Measurements from ENCODE around the gene ONECUT3.
"Not testable (repeated sequence)": the region's sequence is repeated elsewhere in the genome, so short reads cannot be mapped to it uniquely, and the experiment has no call there.

ONECUT3 gene

DNA sequence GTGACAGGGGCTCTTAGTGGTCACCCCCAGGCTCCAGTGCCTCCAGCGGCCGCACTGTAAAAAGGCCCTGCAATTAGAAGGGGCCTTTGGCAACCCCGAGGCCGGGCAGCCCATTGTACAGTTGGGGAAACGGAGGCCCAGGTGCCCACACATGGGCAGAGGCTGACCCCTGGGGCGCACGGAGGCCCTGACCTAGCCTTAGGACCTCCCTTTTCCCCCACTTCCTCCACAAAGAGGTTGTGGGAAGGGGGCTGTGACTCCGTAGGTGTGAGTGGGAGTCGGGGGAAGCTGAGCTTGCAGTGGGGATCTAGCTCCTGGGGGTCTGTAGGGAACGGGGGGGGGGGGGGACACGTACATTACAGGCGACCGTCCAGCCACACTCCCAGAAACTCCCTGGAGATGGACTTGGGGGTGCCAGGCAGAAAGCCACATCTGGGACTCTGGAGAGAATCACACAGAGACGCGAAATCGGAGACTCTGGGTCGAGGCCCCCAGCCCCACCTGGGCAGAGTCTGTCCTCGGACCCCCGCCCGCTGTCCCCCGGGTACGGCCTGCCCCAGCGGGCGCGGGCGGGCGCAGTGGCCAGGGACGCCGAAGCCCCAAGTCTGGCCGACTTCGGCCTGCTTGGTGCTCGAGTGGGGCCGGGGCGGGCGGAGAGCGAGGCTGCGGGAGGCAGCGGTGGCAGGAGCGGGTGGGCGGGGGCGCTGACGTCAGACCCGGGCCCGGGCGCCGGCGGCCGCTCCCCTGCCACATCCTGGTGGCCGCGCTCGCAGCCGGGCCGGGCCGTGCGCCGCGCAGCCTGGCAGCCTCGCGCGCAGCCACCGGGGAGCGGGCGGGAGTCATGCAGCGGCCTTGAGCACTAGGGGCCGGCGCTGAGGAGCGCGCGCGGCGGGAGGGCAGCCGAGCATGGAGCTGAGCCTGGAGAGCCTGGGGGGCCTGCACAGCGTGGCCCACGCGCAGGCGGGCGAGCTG, at the start of gene ONECUT3:
TSS of gene ONECUT3 (plus strand) at position 750 of the 972 bp plus-strand sequence. CDS start at position 907, 157 bp downstream.
- no peak for DNase-seq

DNA sequence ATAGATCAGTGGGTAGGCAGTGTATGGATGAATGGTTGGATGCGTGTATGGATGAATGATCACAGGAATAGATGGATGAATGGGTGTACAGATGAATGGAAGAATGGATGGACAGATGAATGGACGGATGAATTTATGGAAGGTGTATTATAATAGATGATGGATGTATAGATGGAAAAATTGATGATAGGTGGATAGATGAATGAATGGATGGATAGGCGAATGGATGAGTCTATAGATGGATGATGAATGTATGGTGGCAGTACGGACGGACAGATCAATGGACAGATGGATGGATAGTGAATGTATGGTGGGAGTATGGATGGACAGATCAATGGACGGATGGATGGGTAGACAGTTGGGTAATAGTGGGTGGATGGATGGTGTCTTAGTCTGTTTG, 49.0 kb upstream of the ONECUT3 start:
- no peak for DNase-seq

DNA sequence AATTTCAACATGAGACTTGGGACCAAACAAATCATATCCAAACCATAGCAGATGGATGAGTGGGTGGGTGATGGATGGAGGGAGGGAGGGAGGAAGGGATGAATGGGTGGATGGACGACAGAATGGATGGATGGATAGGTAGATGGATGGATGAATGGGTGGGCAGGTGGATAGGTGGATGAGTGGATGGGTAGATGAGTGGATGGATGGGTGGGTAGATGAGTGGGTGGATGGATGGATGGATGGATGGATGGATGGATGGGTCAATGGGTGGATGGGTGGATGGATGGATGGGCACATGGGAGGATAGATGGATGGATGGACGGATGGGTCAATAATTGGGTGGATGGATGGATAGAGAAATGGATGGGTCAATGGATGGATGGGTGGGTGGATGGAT, 47.9 kb upstream of the ONECUT3 start:
- no peak for DNase-seq

DNA sequence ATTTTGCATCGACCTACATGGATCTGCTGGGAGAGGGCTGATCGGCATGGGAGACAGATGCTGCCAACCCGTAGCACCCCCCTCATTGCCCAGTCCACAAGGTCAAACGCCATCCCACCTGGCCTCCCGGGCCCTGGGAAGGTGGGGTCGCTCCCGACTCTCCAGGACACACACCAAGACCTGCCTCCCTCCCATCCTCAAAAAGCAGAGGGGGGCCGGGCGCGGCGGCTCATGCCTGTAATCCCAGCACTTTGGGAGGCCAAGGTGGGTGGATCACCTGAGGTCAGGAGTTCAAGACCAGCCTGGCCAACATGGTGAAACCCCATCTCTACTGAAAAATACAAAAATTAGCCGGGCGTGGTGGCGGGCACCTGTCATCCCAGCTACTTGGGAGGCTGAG, 46.7 kb upstream of the ONECUT3 start:
- DNase-seq = not testable (repeated sequence)

GRCh38 chr19:1707240-1707639, 46.1 kb upstream of the ONECUT3 start:
- DNase-seq = no peak

DNA sequence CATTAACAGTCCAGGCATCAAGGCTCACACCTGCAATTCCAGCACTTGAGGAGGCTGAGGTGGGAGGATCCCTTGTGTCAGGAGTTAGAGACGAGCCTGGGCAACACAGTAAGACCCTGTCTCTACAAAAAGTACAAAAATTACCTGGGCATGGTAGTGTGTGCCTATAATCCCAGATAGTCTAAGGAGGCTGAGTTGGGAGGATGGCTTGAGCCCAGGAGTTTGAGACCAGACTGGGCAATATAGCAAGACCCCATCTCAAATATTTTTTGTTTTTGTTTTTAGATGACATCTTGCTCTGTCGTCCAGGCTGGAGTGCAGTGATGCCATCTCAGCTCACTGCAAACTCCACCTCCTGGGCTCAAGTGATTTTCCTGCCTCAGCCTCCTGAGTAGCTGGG, 40.1 kb upstream of the ONECUT3 start:
- DNase-seq = no peak

- no peak for DNase-seq
Observed at GRCh38 chr19:1715540-1715939, 37.8 kb upstream of the ONECUT3 start.

DNA sequence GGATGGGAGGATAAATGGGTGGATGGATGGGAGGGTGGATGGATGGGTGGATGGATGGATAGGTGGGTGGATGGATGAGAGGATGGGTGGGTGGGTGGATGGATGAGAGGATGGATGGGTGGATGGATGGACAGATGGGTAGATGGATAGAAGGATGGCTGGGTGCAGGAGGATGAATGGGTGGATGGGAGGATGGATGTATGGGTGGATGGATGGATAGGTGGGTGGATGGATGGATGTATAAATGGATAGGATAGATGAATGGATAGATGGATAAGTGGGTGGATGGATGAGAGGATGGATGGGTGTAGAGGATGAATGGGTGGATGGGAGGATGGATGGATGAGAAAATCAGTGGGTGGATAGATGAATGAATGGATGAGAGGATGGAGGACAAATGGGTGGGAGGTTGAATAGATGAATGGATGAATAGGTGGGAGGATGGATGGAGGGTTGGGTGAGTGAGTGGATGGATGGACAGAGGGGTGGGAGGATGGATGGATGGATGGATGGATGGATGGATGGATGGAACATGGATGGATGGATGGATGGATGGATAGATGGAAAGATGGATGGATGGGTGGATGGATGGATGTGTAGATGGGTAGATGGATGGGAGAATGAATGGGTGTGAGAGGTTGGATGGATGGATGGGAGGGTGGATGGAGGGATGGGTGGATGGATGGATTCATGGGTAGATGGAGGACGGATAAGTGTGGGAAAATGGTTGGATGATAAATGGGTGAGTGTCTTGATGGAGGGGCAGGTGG, 35.9 kb upstream of the ONECUT3 start:
- no peak for DNase-seq

DNA sequence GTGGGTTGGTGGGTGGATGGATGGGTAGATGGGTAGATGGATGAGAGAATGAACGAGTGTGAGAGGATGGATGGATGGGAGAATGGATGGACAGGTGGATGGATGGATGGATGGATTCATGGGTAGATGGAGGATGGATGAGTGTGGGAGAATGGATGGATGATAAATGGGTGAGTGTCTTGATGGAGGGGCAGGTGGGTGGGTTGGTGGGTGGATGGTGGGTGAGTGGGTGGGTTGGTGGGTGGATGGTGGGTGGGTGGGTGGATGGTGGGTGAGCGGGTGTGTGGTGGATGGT, 35.4 kb upstream of the ONECUT3 start:
- DNase-seq = no peak

- no peak for DNase-seq
Observed at GRCh38 chr19:1718420-1719291, 34.6 kb upstream of the ONECUT3 start.

DNA sequence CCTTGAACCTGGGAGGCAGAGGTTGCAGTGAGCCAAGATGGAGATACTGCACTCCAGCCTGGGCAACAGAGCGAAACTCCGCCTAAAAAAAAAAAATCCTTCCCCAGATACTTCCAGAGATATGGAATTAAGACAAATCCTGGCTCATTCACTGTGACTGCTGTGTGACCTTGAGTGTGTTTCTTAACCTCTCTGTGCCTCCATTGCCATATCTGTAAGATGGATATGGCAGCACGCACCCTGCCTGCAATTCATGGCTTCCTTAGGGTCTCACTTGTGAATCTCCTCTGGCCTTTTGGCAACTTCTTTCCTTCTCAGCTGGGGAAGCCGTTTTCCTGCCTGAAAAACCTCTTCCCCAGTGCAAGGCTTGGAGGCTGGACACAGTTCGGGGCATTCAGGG, 33.8 kb upstream of the ONECUT3 start:
- DNase-seq = no peak

DNA sequence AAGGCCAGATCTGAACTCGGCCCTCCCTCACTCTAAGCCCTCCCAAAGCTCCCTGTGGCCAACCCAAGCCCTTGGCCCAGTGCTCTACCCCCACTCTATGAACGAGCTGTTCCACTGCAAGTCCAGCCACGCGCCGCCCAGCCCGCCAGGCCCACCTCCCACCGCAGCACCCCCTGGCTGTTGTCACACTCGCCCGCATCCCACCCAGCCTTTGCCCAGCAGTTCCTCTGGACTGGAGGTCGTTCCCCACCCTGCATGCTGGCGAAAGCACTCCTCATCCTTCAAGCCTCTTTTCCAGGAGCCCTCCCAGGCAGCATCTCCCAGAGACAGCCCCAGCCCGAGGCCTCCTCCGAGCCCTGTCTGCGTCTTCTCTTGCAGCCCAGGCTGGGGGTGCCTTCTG, 33.1 kb upstream of the ONECUT3 start:
- no peak for DNase-seq

- no peak for DNase-seq
Observed at GRCh38 chr19:1725100-1726064, 27.9 kb upstream of the ONECUT3 start.

DNA sequence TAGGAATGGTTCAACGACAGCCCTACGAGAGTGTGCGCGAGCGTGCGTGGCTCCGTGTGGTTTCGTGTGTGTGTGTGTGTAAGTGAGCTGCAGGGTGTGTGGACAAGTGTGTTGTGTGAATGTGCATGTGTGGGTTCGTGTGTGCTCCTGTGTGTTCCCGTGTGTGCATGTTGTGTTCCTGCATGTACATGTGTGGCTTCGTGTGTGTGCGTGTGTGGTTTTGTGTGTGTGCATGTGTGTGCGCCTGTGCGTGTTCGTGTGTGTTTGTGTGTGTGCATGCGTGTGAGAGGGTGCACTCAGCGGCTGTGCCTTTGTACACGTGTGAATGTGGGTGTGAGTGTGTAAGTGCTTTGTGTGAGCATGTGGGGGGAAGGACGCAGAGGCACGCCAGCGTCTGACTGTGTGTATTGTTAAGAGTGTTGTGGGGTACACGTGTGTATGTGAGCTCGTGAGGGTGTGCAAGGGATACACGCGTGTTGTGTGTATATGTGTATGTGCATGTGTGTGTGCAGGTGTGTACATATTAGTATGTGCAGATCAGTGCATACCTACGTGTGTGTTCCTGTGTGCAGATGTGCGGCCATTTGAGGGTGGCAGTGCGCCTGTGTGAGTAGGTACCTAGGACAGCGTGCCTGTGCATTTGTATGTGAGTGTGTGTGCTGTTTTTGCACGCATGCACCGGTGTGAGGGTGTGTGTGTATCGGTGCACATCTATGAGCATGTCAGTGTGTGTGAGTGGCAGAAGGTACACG, 24.3 kb upstream of the ONECUT3 start:
- DNase-seq = no peak

DNA sequence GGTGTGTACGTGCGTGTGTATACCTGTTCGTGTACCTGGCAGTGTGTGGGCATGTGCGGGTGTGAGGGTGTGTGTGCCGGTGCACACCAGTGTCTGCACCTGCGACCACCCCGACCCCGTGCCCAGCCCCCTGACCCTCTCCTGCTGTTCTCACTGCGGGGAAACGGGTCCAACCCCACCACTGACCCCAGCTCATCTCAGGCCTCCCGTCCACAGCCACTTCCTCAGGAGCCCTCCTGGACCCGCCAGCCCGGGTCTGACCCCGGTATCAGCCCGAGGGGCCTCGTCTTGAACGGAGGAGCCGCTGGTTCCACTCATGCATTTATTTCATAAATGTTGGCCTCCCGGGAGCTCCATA, 23.8 kb upstream of the ONECUT3 start:
- no peak for DNase-seq

GRCh38 chr19:1730157-1730556, 23.1 kb upstream of the ONECUT3 start:
- DNase-seq = no peak

GRCh38 chr19:1734321-1734966, 18.9 kb upstream of the ONECUT3 start:
- DNase-seq = no peak

GRCh38 chr19:1736280-1736679, 17.0 kb upstream of the ONECUT3 start:
- DNase-seq = no peak

GRCh38 chr19:1736927-1737326, 16.4 kb upstream of the ONECUT3 start:
- DNase-seq = no peak

- no peak for DNase-seq
Observed at GRCh38 chr19:1739960-1740629, 13.2 kb upstream of the ONECUT3 start.

Measured in CD4-positive, alpha-beta T cell treated with Interleukin-4 for 4 hours (primary cell).